HG02973 (cell line): ENCODE results near the gene PLXNA2.

ENCODE experiments used
- ATAC-seq: cut with Tn5 transposase; IDR thresholded peaks from one replicate; pipeline ENCODE4 v1.9.1; 2021; ENCODE audit warnings: moderate library complexity; ENCODE audit not compliant: unreplicated experiment

The PLXNA2 gene

GRCh38 chr1:208149776-208150514 is 94.2 kb downstream of the PLXNA2 start:
- no peak for ATAC-seq

DNA sequence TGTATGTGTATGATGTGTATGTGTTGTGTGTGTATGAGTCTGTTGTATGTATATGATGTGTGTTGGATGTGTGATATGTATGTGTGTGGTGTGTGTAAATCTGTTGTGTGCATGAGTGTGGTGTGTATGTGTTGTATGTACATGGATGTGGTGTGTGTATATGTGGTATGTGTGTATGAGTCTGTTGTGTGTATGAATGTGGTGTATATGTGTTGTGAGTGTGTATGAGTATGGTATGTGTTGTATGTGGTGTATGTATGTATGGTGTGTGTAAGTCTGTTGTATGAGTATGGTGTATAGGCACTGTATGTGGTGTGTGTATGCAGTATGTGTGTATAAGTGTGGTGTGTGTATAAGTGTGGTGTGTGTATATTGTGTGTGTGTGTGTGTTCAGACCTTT is 95.0 kb downstream of the PLXNA2 start:
- ATAC-seq = no peak

DNA sequence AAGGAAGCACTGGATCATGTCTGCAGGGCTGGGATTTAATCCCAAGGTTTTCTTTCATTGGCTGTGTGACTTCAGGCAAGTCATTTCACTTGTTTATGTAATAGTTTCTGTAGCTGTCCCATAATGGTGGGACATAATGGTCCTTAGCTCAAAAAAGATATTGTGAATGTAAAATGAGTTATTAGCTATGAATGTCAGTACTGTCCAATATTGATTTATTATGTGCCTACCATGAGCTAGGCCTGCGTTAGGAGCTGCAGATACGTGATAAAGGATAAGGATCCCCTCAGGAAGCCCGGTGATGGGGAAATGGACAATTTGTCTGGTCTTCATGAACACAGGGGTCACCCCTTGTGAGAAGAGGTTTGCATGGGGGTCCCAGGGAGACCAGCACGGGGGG is 95.8 kb downstream of the PLXNA2 start:
- no peak for ATAC-seq

GRCh38 chr1:208146650-208147049 is 97.5 kb downstream of the PLXNA2 start:
- ATAC-seq = no peak

GRCh38 chr1:208145167-208145566 is 99.0 kb downstream of the PLXNA2 start:
- no peak for ATAC-seq

DNA sequence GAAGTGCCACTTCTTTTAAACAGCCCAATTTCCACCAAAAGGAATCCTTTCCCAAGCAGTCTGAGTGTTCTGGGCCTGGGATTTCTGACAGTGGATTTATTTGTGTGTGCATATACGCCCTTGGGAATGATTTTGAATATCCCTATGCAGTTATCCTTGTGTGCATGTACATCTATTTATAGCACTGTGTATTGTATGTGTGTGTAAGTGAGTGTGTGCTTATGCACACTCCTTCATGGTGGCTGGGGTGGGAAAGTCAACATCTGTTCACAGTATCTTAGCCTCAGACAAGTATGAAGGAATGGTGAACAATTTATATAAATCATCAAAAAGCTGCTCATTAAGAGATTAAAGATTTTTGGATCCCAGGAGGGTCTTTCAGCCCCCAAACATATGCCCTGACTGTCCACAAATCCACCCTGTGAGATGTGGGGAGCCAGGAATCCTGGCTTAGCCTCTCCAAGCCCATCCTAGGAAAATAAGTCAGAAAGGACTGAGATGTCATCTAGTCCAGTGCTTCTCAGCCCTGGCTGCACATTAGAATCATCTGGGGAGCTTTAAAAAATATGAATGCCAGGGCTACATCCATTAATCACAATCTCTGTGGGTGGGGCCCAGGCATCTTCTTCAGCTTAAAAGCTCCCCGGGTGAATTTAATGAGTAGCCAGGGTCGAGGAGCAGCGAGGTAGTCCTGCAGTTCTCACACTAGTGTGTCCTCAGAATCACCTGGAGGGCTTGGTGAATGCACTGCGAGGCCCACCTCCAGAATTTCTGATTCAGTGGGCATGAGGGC is 101.4 kb downstream of the PLXNA2 start:
- no peak for ATAC-seq

GRCh38 chr1:208141610-208142192 is 102.5 kb downstream of the PLXNA2 start:
- ATAC-seq = no peak

DNA sequence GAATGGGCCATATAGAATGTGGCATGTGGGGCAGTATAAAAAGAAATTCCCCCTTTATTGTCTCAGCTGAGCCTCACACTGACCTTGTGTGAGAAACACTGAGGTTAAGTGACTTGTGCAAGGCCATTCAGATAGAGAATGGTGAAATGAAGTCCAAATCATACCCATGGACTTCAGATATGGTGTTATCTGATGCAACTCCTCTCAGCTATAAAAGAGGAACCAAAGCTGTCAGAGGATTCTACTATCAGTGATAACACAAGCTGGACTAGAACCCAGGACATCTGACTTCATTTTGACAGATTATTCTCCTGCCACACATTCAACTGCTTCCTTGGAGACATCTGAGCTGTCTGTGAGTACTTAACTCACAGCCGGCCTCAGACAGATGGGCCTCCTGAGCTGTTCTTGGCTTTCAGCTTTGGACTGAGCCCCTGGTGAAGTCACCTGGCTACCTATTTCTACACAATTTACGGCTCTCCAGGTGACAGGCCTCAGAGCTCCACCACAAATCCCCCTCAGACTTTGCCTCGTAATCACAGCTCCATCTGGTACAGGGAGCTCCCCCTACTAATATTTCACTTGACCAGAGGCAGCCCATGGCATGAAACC is 104.6 kb downstream of the PLXNA2 start:
- ATAC-seq = no peak

DNA sequence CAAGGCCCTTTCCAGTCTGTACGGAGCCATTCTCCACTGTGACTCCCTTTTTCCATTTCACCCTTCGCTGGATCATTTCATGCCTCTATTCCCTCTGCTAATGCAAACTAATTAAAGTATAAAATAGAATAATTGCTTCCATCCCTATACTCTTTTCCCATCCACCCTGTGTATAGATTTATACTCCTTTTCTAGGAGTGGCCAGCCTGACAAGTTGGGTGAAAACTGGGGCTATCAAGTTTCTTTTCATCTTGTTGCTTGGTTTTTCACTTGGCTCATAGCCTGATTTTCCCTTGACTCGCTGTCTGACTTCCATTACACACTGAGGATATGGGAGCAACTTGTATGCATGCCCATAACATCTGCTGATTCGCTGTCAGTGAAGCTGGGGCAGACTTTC is 107.0 kb downstream of the PLXNA2 start:
- no peak for ATAC-seq

DNA sequence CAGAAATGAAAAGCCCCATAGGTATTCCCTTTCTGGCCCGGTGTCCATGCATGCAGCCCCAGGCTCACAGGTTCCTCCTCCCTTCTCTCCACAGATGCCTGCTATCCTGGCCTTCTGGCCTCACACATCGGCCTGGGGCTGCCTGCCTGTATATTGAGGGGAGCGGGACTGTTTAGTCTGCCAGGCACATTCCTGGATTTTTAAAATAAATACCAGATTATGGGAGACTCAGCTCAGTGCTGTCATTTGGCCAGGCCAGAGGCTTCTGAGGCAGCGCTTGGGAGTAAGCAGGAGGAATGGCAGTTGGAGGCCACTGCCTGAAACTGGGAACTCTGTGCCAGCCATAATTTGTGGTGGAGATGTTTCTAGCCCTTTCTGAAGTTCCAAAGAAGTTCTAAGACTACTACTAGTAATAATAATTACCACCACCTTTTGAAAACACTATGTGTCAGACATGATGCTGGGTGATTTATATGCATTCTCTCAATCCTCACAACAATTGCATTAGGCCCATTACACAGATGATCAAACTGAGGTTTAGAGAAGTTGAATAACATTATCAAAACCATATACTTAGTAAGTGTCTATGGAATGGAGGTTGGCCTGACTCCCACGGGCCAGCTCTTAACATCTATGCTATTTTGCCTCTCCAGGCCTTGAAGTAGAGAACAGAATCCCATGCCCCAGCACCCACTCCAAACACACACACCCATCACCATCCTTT is 107.6 kb downstream of the PLXNA2 start:
- ATAC-seq = no peak

DNA sequence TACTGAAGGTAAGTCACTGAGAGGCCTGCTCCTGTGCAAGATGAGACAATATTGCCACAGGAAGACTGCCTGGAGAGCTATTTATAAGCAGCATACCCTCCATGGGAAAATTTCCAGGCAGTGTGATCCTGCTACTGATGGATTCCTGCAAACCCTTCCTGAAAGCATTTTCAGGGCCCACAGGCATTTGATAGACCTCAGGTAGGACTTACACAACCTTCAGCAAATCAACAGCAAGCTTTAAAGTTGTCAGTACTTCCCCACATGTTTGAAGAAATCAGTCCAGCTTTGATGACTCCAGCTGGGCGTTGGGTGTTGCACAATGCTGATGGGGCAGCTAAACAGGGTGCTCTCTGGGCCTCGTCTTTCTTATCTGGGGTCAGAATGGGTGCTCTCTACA is 108.8 kb downstream of the PLXNA2 start:
- ATAC-seq = no peak

DNA sequence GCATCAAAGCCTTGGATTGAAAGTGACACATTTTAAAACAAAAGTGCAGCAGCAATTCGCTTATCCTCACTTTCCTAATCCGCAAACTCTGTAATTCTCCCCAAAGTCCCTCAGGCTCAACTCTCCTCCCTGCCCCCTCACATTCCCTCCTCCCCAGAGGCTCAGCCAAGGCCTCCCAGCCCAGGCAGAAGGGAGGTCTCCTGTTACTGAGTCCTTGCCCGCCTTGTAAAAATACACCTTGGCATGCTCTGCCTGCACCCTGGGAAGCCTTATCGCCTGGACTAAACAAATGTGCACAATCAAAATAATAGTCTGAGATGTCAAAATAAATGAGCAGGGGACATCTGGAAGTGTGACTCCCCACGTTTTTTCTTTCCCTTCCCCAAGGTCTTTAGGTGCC is 109.7 kb downstream of the PLXNA2 start:
- no peak for ATAC-seq

- no peak for ATAC-seq
These were observed 110.8 kb downstream of the PLXNA2 start for GRCh38 chr1:208133355-208133754.

- peak; percentile 87 for ATAC-seq
These were observed 111.8 kb downstream of the PLXNA2 start for GRCh38 chr1:208132287-208132882.

- ATAC-seq = peak; percentile 22
These were observed 112.4 kb downstream of the PLXNA2 start for GRCh38 chr1:208131621-208132286.

DNA sequence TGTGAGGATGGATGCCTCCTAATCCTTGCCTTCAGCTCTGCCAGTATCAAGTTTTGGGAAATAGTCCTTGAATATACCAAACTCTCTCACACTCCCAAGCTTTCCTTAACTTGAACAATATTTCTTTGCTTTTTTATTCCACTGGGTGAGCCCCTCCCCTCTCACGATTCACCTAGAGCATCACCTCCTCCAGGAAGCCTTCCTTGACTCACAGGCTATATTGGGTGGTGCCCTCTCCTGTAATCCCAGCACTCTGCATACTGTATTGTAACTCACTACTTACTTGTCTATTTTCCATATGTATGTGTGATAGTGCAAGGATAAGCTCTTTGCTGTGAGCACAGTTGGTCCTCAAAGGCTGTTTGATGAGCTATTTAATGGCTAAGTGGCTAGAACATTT is 114.7 kb downstream of the PLXNA2 start:
- no peak for ATAC-seq

DNA sequence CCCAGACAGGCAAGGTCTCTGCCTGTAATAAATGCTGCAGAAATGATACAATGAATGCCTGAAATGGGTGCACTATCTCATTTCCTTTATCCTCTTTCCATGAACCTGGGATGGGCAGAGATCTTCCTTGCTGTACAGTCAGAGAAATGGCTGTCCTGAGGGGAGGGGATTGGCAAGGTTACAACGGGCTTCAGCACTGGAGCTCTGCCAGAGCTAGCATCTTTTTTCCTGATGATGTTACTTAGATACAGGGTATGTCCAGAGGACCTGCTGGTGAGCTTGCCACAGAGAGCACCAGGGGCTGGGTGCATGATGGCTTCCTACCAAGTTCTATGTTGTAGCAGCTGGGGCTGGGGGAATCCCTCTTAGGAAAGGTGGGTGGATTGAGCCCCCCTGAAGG is 115.1 kb downstream of the PLXNA2 start:
- no peak for ATAC-seq

GRCh38 chr1:208127792-208128529 is 116.2 kb downstream of the PLXNA2 start:
- ATAC-seq = no peak

DNA sequence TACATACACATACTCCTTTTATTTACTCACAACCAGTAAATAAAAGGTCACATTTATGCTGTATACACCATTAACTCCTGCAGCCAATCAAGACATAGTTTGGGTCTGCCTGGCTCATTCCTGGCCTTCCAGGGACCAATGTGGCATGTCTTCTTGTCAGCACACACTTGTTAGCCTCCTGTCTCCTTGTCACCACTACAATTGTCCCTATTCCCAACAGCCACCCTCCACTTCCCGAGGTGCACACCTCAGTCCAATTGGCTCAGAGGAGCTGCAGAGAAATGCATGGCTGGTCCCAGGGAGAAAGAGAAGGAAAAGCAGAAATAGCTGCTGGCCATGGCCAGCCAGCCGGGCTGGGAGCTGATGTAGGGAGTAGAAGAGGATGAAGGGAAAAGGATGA is 116.9 kb downstream of the PLXNA2 start:
- ATAC-seq = no peak
